Smooth muscle cell (in vitro differentiated cells): ENCODE data around the gene NME1. TPM values are rescaled to one million over a fixed set of nuclear protein-coding genes. Genes with fewer than 3 reads are reported as not detected.

Experiments
- DNase-seq: peaks from one replicate; lab custom pipeline; 2025; ENCODE audit not compliant: unreplicated experiment; lab: John Stamatoyannopoulos, UW
- H2AFZ ChIP-seq: fragments of 200-600 bp; sonication (generic); 2 replicates; pipeline ENCODE4 v1.6.0; 2016; ENCODE audit warnings: antibody characterized with exemption, low read depth, mild to moderate bottlenecking
- H3F3A ChIP-seq: fragments of 200-600 bp; sonication (generic); 2 replicates; pipeline ENCODE4 v1.6.0; 2017; ENCODE audit warnings: antibody characterized with exemption, low read depth
- H3K27ac ChIP-seq: fragments of 200-600 bp; sonication (generic); 2 replicates; pipeline ENCODE4 v1.5.1; 2016; ENCODE audit warnings: low read depth, mild to moderate bottlenecking
- H3K27me3 ChIP-seq: fragments of 200-600 bp; sonication (generic); 2 replicates; pipeline ENCODE4 v1.6.1; 2016; ENCODE audit warnings: low read depth, mild to moderate bottlenecking
- H3K36me3 ChIP-seq: fragments of 200-600 bp; sonication (generic); 2 replicates; pipeline ENCODE4 v1.5.1; 2016; ENCODE audit warnings: low read depth
- H3K4me1 ChIP-seq: fragments of 200-600 bp; sonication (generic); 2 replicates; pipeline ENCODE4 v1.5.1; 2016; ENCODE audit warnings: low read depth
- H3K4me2 ChIP-seq: fragments of 200-600 bp; sonication (generic); 2 replicates; pipeline ENCODE4 v1.6.0; 2016; ENCODE audit warnings: mild to moderate bottlenecking
- H3K4me3 ChIP-seq: fragments of 200-600 bp; sonication (generic); 2 replicates; pipeline ENCODE4 v1.5.1; 2016; ENCODE audit warnings: mild to moderate bottlenecking
- H3K79me2 ChIP-seq: fragments of 200-600 bp; sonication (generic); 2 replicates; pipeline ENCODE4 v1.6.0; 2016; ENCODE audit warnings: low read depth, mild to moderate bottlenecking
- H3K9ac ChIP-seq: fragments of 200-600 bp; sonication (generic); 2 replicates; pipeline ENCODE4 v1.6.0; 2016; ENCODE audit warnings: low read depth
- H3K9me3 ChIP-seq: fragments of 200-600 bp; sonication (generic); replicated peaks from 2 replicates; pipeline ENCODE4 v1.5.1; 2016; ENCODE audit warnings: low read depth
- H4K20me1 ChIP-seq: fragments of 200-600 bp; sonication (generic); 2 replicates; pipeline ENCODE4 v1.6.0; 2016; ENCODE audit warnings: low read depth
- WGBS: methylation state at CpG from one replicate; pipeline ENCODE4 v1.1.7; 2016; ENCODE audit warnings: low lambda C conversion rate; 5-methylcytosine and 5-hydroxymethylcytosine counted together
- polyA plus RNA-seq: library from polyadenylated mRNA; unstranded; fragments of >200 nt; fragmentation: Nextera tagmentation; extraction: Ambion mirVana; gene quantifications from 2 replicates; pipeline ENCODE4 v1.2.1, GENCODE V29; 2016
- total RNA-seq: library from RNA; depleted of rRNA; stranded (reverse); fragments of >200 nt; gene quantifications from 2 replicates; pipeline ENCODE4 v1.2.3, GENCODE V29; 2014
- TF ChIP-seq, protein P1 (sequence below): fragments of 200-600 bp; sonication (generic); IDR thresholded peaks from 2 replicates; pipeline ENCODE4 v1.5.1; 2017; ENCODE audit warnings: borderline replicate concordance, mild to moderate bottlenecking, antibody characterized with exemption; ENCODE audit not compliant: insufficient read depth, poor library complexity, severe bottlenecking

Gene NME1
- total and polyA plus RNA-seq, 2 experiments from 2014 or later, result 119 to 222 TPM

DNA sequence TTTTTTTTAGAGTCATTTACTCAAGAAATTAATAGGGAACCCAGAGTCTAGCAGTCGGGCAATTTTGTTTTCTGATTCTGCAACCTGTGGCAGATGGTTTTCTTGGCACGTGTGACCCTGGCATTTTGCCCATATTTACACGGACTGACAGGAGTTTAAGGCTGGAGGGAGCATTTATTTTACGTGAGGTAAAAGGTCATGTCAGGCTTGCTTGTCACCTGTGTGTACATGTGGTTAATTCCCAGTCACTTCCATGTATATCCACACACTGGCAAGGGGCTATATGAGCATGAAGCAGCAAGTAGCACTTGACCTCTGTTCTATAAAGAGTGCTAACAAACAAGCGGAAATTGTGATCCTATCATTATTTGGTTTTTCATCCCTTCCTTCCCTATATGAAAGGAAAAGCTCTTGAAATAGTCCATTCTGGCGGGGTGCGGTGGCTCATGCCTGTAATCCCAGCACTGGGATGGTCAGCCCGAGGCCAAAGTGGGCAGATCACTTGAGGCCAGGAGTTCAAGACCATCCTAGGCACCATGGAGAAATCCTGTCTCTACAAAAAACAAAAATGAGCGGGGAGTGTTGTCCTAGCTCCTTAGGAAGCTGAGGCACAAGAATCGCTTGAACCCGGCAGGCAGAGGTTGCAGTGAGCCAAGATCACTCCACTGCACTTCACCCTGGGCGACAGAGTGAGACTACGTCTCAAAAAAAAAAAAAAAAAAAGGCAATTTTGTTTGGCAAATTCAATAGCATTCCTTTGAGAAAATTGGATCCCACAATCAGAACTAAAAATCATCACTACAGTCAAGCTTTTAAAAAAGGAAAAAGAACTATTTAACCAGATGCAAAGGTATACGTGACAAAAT, 34.8 kb upstream of the NME1 start:
- Histone ChIP-seq H3K36me3 (no peaks in the 10 kb centered on the region), H3K27me3 (no peaks in the 10 kb centered on the region), H3K4me1 (peaks cover 10% of the 10 kb centered on the region), H2AFZ (no peak overlapping the region), H3K9me3 (no peaks in the 10 kb centered on the region), H4K20me1 (peaks cover 69% of the 10 kb centered on the region), H3F3A (peaks cover 2% of the 10 kb centered on the region), H3K4me3 (peak overlapping the region; percentile 94), H3K27ac (no peak overlapping the region), H3K9ac (no peak overlapping the region), H3K4me2 (peak overlapping the region; percentile 91), H3K79me2 (peaks cover 69% of the 10 kb centered on the region)
- TF ChIP-seq, protein P1, sequence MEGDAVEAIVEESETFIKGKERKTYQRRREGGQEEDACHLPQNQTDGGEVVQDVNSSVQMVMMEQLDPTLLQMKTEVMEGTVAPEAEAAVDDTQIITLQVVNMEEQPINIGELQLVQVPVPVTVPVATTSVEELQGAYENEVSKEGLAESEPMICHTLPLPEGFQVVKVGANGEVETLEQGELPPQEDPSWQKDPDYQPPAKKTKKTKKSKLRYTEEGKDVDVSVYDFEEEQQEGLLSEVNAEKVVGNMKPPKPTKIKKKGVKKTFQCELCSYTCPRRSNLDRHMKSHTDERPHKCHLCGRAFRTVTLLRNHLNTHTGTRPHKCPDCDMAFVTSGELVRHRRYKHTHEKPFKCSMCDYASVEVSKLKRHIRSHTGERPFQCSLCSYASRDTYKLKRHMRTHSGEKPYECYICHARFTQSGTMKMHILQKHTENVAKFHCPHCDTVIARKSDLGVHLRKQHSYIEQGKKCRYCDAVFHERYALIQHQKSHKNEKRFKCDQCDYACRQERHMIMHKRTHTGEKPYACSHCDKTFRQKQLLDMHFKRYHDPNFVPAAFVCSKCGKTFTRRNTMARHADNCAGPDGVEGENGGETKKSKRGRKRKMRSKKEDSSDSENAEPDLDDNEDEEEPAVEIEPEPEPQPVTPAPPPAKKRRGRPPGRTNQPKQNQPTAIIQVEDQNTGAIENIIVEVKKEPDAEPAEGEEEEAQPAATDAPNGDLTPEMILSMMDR, result no peak
- no peak for DNase-seq
- 91% methylated on average over 14 of the region's 14 CpGs for WGBS

DNA sequence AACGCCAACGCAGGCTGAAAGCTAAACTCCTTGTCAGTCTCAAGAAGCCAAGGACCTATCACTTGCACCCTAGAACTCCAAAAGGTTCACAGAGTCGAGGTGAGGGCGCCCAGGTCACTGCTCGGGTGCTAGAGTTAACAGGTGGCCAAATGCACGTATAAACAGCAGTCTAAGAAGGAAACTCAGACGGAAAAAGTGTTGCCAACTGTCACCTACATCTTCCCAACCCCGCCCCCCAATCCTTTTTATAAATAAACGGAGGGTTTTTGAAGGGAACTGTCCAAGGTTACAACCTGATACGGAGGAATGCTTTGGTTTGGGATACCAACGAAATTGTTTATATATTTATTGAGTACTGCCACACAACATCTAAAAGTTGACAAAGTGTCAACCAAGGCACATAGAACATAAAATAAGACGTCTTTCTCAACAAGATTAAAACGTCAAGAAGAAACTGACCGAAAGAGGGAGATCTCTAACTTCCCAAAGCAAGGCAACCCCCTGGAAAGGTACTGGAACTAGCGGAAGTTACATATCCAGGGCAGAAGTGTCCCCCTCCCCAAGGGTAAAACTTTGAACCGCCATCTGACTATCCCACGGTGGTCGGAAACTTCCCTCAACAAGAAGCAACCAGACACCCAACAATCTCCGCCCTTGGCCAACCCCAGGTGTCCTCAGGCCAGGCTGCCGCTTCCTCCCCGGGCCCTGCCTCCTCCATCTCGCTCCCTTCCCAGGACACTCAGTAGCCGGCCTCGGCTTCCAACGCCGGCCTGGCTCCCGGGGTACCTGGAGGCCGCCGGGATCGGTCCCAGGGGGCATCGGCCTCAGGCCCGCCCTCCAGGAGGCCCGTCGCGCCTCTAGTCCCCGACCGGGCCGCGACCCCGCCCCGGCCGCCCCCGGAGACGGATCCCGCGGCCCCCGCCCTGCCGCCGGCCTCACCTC, 33.7 kb upstream of the NME1 start:
- peak overlapping the region; percentile 91 for H3K4me2 ChIP-seq
- H3K4me3 ChIP-seq, result peak overlapping the region; percentile 94
- peak overlapping the region; percentile 52 for H2AFZ ChIP-seq
- TF ChIP-seq, protein P1, result no peak
- H4K20me1 ChIP-seq, result peaks cover 58% of the 10 kb centered on the region
- peaks cover 10% of the 10 kb centered on the region for H3K4me1 ChIP-seq
- WGBS, result 7% methylated on average over 30 of the region's 49 CpGs
- no peaks in the 10 kb centered on the region for H3K36me3 ChIP-seq
- DNase-seq, result peak; percentile 33
- no peaks in the 10 kb centered on the region for H3K9me3 ChIP-seq
- peak overlapping the region; percentile 92 for H3K27ac ChIP-seq
- H3K27me3 ChIP-seq, result no peaks in the 10 kb centered on the region
- peaks cover 58% of the 10 kb centered on the region for H3K79me2 ChIP-seq
- peaks cover 2% of the 10 kb centered on the region for H3F3A ChIP-seq
- peak overlapping the region; percentile 95 for H3K9ac ChIP-seq

DNA sequence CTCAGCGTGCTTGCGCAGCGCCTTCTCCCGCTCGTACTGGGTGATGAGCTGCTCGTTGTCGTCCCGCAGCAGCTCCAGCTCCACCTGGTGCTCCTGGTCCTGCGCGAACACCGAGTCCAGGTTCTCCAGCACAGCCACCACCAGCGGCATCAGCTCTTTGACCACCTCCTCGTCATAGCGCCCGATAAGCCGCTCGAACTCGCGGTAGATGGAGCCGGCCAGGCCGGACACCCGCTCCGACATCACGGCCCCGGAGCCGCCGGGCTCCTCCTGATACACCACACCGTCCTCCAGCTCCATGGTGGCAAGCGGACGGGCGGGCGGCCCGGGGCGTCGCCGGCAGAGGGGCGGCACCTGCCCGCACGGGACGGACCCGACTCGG, 33.0 kb upstream of the NME1 start:
- Histone ChIP-seq H3K9me3 (no peaks in the 10 kb centered on the region), H3F3A (peaks cover 2% of the 10 kb centered on the region), H3K36me3 (no peaks in the 10 kb centered on the region), H3K4me2 (peak overlapping the region; percentile 91), H3K9ac (peak overlapping the region; percentile 95), H3K4me1 (peaks cover 10% of the 10 kb centered on the region), H3K27me3 (no peaks in the 10 kb centered on the region), H4K20me1 (peaks cover 51% of the 10 kb centered on the region), H3K4me3 (peak overlapping the region; percentile 94), H3K79me2 (peaks cover 52% of the 10 kb centered on the region), H3K27ac (peak overlapping the region; percentile 92), H2AFZ (peak overlapping the region; percentile 52)
- DNase-seq, result no peak
- TF ChIP-seq, protein P1, result no peak
- WGBS, result 2% methylated on average over 38 of the region's 42 CpGs
